HUES6 (cell line): Measurements from ENCODE around the gene CARM1.

ENCODE experiments used
- H3K27ac ChIP-seq: 2 replicates; pipeline ENCODE4 v1.7.0; 2013; ENCODE audit warnings: low read depth, mild to moderate bottlenecking, low read length, inconsistent platforms
- H3K27me3 ChIP-seq: 2 replicates; pipeline ENCODE4 v1.6.1; 2013; ENCODE audit warnings: low read length; ENCODE audit not compliant: control insufficient read depth, insufficient read depth
- H3K36me3 ChIP-seq: 2 replicates; pipeline ENCODE4 v1.6.1; 2013; ENCODE audit warnings: low read length; ENCODE audit not compliant: control insufficient read depth, insufficient read depth
- H3K4me1 ChIP-seq: 2 replicates; pipeline ENCODE4 v1.6.1; 2013; ENCODE audit warnings: low read length; ENCODE audit not compliant: control insufficient read depth, insufficient read depth
- H3K4me3 ChIP-seq: 2 replicates; pipeline ENCODE4 v1.5.1; 2013; ENCODE audit warnings: low read depth, low read length
- H3K9ac ChIP-seq: one replicate; pipeline ENCODE4 v1.6.1; 2013; ENCODE audit warnings: mild to moderate bottlenecking, low read length
- H3K9me3 ChIP-seq: 2 replicates; pipeline ENCODE4 v1.6.1; 2013; ENCODE audit warnings: low read depth, low read length; ENCODE audit not compliant: control insufficient read depth, insufficient read depth

CARM1 gene

DNA sequence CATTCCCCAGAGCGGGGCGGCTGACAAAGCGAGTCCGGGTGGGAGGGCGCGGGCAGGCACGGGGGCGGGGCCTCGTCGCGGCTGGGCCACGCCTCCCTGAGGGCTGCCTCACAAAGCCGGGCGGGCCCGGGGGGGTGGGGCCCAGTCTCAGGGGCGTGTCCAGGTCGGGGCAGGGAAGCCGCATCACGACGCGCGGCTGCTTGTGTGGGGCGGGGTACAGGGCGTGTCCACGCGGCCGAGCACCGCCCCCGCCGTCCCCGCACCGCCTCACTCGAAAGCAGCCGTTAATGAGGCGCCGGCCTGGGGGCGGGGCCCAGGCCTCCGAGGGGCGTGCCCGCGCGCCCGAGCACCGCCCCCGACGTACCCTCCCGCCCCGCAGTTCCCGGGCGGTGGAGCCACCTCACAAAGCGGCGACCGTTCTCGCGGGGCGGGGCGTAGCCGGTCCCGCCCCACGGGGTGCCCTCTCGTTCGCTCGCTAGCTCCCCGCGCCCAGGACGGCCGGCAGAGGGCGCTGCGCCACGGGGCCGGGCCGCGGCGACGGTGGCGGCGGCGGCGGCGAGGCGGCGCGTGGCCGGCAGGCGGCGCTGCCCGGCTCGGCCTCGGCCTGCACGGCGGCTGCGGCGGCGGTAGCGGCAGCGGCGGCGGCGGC, at the start of gene CARM1:
TSS of gene CARM1 (plus strand) at position 599 of the 649 bp plus-strand sequence. CDS start 150 bp downstream, outside the sequence.
- Histone ChIP-seq H3K4me3 (peak within 1 kb of the TSS; percentile 96), H3K4me1 (peaks cover 3% of the 10 kb centered on the region; the same call in 1 of the 2 replicates), H3K27me3 (no peaks in the 10 kb centered on the region), H3K9ac (peak within 1 kb of the TSS; percentile 88), H3K36me3 (no peaks in the 10 kb centered on the region), H3K27ac (peak within 1 kb of the TSS; percentile 76; the same call in 1 of the 2 replicates), H3K9me3 (no peaks in the 10 kb centered on the region)

DNA sequence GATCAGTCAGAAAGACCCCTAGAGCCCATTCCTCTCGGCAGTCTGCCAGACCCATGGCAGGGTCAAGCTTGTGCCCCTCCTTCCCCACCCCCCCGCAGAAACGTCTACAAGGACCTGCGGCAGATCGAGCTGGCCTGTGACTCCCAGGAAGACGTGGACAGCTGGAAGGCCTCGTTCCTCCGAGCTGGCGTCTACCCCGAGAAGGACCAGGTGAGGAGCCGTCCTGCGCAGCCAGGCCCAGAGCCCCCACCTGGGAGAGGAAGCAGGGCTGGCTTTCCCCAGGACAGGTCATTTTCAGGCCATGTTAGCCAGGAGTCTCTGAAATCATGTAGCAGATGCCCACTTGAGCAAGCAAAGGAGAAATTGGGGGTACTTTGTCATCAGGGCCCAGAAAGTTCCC, 47.7 kb upstream of the CARM1 start:
- Histone ChIP-seq H3K27me3 (no peaks in the 10 kb centered on the region), H3K4me1 (no peaks in the 10 kb centered on the region), H3K27ac (no peak overlapping the region), H3K36me3 (peaks cover 56% of the 10 kb centered on the region), H3K9ac (no peak overlapping the region), H3K4me3 (no peak overlapping the region), H3K9me3 (no peaks in the 10 kb centered on the region)

DNA sequence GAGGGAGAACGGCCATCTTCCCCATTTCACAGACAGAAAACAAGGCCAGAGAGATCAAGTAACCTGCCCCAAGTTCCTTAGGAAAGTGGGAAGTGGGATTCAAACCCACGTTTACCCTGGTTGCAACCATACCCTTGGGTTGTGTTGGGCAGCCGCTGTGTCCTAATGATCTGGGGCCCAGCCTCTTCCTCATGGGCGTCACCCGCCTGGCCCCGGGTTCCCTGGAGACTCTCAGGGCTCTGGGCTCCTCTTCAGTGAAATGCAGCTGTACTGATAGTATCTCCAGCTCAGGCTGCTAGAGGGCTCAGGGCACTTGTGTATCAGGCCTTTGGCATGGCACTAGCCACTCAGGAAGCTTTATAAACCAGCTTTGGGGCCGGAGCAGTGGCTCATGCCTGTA, 45.1 kb upstream of the CARM1 start:
- Histone ChIP-seq H3K9ac (no peak overlapping the region), H3K4me1 (no peaks in the 10 kb centered on the region), H3K4me3 (no peak overlapping the region), H3K27ac (no peak overlapping the region), H3K27me3 (no peaks in the 10 kb centered on the region), H3K9me3 (no peaks in the 10 kb centered on the region), H3K36me3 (peaks cover 55% of the 10 kb centered on the region)

DNA sequence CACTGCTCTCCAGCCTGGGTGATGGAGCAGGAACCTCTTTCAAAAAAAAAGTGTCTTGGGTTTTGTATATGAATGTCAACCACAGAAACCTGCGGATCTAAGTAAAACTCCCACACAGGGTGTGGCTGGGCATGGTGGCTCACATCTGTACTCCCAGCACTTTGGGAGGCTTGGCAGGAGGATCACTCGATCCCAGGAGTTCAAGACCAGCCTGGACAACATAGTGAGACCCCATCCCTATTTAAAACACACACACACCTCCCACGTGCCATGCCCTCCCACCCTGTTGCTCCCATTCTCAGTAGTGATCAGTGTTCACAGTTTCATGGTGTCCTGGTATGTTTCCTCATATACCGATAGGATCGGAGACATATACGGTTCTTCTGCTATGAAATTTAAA, 44.5 kb upstream of the CARM1 start:
- Histone ChIP-seq H3K27ac (no peak overlapping the region), H3K4me1 (no peaks in the 10 kb centered on the region), H3K27me3 (no peaks in the 10 kb centered on the region), H3K4me3 (no peak overlapping the region), H3K9me3 (no peaks in the 10 kb centered on the region), H3K9ac (no peak overlapping the region), H3K36me3 (peaks cover 53% of the 10 kb centered on the region)

DNA sequence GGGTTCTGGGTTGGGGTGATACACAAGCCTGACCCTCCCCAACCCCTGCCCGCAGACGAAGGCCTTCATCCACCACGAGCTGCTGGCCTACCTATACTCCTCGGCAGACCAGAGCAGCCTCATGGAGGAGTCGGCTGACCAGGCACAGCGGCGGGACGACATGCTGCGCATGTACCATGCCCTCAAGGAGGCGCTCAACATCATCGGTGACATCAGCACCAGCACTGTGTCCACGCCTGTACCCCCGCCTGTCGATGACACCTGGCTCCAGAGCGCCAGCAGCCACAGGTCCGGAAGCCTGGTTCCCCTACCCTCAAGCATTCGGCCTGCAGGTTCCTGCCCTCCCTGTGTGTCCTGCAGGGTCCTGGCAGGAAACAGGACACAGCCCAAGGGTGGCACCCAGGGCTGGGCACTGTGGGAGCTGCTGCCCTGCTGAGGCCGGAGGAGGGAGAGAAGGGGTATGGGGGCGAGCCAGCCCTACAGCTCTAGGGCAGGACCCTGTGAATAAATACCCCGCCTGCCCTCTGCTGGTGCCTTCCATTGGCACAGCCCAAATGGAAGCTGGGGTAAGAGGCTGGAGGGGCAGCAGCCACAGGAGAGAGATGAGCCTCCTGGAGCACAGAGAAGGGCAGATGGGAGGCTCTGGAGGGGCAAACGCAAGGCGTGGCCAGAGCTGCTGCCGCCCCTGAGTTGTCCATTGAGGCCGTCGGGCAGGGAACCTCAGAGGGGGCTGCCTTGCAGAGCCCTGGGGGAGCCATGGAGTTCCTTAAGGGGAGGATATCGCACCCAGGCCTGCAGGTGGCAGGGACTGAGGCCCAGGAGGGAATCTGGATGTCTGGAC, 42.2 kb upstream of the CARM1 start:
- H3K27ac ChIP-seq = no peak overlapping the region
- peaks cover 66% of the 10 kb centered on the region for H3K36me3 ChIP-seq
- no peaks in the 10 kb centered on the region for H3K27me3 ChIP-seq
- H3K9ac ChIP-seq = no peak overlapping the region
- H3K4me3 ChIP-seq = no peak overlapping the region
- no peaks in the 10 kb centered on the region for H3K4me1 ChIP-seq
- no peaks in the 10 kb centered on the region for H3K9me3 ChIP-seq

DNA sequence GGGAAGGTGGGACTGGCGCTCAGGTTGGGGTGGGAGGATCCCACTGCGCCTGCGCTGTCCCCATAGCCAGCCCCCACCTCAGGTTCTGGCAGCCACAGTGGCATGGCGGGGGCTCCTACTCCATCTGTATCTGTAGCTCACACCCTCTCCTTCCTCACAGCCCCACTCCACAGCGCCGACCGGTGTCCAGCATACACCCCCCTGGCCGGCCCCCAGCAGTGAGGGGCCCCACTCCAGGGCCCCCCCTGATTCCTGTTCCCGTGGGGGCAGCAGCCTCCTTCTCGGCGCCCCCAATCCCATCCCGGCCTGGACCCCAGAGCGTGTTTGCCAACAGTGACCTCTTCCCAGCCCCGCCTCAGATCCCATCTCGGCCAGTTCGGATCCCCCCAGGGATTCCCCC, 41.4 kb upstream of the CARM1 start:
- H3K4me1 ChIP-seq = no peaks in the 10 kb centered on the region
- H3K27me3 ChIP-seq = no peaks in the 10 kb centered on the region
- no peaks in the 10 kb centered on the region for H3K9me3 ChIP-seq
- no peak overlapping the region for H3K4me3 ChIP-seq
- H3K27ac ChIP-seq = no peak overlapping the region
- peaks cover 59% of the 10 kb centered on the region for H3K36me3 ChIP-seq
- H3K9ac ChIP-seq = no peak overlapping the region

DNA sequence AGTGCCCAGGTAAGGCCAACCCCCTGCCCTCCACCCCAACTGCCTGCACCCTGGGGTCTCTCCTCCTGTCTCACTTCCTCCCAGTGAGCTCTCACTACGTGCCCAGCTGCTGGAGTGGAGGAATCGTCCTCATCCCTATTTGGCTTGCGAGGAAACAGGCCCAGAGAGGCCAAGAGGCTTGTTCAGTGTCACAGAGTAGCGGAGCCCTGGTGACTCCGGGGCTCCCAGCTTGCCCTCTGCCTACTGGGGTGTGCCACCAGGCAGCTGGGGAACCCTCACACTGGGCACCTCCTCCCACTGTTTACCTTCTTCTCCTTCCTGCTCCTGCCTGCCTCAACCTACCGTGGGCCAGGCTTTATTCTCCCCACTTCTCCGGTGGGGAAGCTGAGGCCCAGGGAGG, 41.0 kb upstream of the CARM1 start:
- Histone ChIP-seq H3K36me3 (peaks cover 57% of the 10 kb centered on the region), H3K4me1 (no peaks in the 10 kb centered on the region), H3K27ac (no peak overlapping the region), H3K4me3 (no peak overlapping the region), H3K9ac (no peak overlapping the region), H3K27me3 (no peaks in the 10 kb centered on the region), H3K9me3 (no peaks in the 10 kb centered on the region)

DNA sequence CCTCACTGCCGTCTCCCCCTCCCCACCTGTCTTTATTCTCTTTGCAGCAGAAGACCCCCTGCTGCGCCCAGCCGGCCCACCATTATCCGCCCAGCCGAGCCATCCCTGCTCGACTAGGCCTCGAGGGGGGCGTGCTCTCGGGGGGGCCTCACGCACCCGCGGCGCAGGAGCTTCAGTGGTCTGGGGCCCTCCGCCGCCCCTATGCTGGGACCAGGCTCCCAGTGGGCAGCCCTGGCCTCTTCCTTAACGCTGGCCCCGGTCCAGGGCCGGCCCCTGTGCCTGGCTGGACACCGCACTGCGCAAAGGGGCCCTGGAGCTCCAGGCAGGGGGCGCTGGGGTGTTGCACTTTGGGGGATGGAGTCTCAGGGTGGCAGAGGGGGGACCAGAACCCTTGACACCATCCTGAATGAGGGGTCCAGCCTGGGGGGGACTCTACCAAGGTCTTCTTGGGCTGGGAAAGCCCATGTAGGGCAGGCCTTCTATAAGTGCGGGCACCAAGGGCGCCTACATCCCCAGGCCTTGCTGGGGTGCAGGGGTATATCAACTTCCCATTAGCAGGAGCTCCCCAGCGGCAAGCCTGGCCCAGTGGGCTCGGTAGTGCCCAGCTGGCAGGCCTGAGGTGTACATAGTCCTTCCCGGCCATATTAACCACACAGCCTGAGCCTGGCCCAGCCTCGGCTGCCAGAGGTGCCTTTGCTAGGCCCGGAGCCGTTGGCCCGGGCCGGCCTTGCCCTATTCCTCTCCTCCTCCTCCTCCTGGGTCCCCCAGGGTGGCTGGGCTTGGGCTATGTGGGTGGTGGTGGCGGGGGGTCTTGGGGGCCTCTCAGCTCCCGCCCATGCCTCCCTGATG, 40.2 kb upstream of the CARM1 start:
- peaks cover 52% of the 10 kb centered on the region for H3K36me3 ChIP-seq

DNA sequence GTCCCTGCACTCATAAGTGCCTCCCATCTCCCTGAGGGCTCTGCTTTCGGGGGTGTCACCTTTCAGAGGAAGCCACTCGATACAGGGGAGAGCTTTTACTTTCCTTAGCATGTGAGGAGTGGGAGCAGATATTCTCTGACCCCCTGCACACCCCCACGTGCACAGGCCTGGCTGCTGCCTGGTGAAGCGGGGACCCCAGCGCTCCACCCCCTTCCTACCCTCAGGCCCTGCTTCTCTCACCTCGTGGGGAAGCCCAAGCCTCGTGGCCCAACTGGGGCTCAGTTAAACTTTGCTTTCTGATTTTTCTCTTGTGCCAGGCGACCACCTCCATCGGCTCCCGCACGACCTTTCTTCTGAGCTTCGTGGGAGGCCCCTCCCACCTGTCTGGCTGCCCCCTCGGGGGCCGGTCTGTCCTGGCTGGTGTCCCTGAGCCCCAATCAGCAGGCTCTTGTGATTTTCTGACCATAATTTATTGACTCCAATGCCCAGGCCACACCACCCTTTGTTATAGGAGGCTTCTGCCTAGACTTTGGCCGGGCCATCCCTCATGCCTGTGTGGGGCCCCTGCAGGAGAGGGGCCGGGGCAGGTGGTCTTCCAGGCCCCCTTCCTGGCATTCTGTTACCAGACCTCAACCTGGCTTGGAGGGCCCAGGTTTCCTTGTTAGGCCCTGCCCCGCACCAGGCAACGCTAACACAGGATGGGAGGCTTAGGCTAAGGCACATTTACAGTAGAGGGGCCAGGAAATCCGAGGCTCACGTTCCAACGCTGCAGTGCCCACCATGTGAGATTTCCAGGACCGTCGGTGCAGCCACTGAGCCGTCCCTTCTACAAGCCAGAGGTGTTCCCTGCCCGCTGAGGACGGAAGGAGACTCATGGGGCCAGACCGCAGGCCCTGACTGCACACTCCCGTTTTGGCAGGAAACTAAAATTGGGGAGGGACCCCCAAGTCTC, 39.1 kb upstream of the CARM1 start:
- H3K27me3 ChIP-seq = no peaks in the 10 kb centered on the region
- H3K4me3 ChIP-seq = no peak overlapping the region
- no peaks in the 10 kb centered on the region for H3K4me1 ChIP-seq
- H3K36me3 ChIP-seq = peaks cover 43% of the 10 kb centered on the region
- peaks cover 7% of the 10 kb centered on the region; the same call in 1 of the 2 replicates for H3K9me3 ChIP-seq
- H3K27ac ChIP-seq = no peak overlapping the region
- H3K9ac ChIP-seq = no peak overlapping the region

More for the DNA sequence above, 40.2 kb upstream of the CARM1 start:
- Histone ChIP-seq H3K9ac (no peak overlapping the region), H3K27me3 (no peaks in the 10 kb centered on the region), H3K4me3 (no peak overlapping the region), H3K9me3 (no peaks in the 10 kb centered on the region), H3K27ac (no peak overlapping the region), H3K4me1 (no peaks in the 10 kb centered on the region)

DNA sequence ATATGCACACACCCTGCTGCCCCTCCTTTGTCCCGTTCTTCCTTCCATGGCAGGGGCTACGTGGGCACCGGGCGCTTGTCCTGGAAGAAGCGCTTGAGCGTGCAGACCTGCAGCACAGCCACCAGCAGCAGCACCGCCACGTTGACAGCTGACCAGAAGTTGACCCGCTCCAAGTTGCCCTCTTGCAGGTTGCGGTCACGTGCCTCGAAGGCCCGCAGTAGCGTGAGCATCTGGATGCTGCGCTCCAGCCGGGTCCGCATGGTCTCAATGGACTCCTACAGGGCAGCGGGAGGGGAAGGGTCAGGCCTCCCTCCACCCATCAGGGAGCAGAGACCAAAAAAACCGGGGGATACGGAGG, 38.4 kb upstream of the CARM1 start:
- Histone ChIP-seq H3K9ac (no peak overlapping the region), H3K4me3 (no peak overlapping the region), H3K4me1 (no peaks in the 10 kb centered on the region), H3K36me3 (peaks cover 43% of the 10 kb centered on the region), H3K27ac (no peak overlapping the region), H3K9me3 (peaks cover 7% of the 10 kb centered on the region; the same call in 1 of the 2 replicates), H3K27me3 (no peaks in the 10 kb centered on the region)
